Ectodermal cell (in vitro differentiated cells): ENCODE measurements around the gene SZRD1.

Experiments
- H3K27ac ChIP-seq: 2 replicates; pipeline ENCODE4 v1.7.0; 2013; ENCODE audit warnings: mild to moderate bottlenecking, low read depth, low read length; ENCODE audit not compliant: insufficient read depth, poor library complexity, severe bottlenecking
- H3K27me3 ChIP-seq: 2 replicates; pipeline ENCODE4 v1.7.0; 2013; ENCODE audit warnings: mild to moderate bottlenecking, low read length; ENCODE audit not compliant: insufficient read depth, control insufficient read depth, poor library complexity, severe bottlenecking
- H3K36me3 ChIP-seq: one replicate; pipeline ENCODE4 v1.7.0; 2013; ENCODE audit warnings: low read length; ENCODE audit not compliant: control insufficient read depth, insufficient read depth
- H3K4me1 ChIP-seq: one replicate; pipeline ENCODE4 v1.7.0; 2013; ENCODE audit warnings: low read length; ENCODE audit not compliant: control insufficient read depth, insufficient read depth
- H3K4me3 ChIP-seq: 2 replicates; pipeline ENCODE4 v1.7.0; 2013; ENCODE audit warnings: low read depth, low read length, control low read depth; ENCODE audit not compliant: insufficient read depth
- H3K9me3 ChIP-seq: 2 replicates; pipeline ENCODE4 v1.7.0; 2013; ENCODE audit warnings: mild to moderate bottlenecking, low read length, moderate library complexity; ENCODE audit not compliant: control insufficient read depth
- WGBS, 2 experiments: methylation state at CpG; one replicate each; pipeline ENCODE4 v1.1.7; 2013; ENCODE audit warnings: missing lambda C conversion rate in 2 of 2; 5-methylcytosine and 5-hydroxymethylcytosine counted together

The SZRD1 gene

GRCh38 chr1:16367258-16367967, 371 bp downstream of the SZRD1 start:
- peaks cover 7% of the 10 kb centered on the region for H3K4me1 ChIP-seq
- H3K27me3 ChIP-seq, result peaks cover 14% of the 10 kb centered on the region
- H3K9me3 ChIP-seq, result no peaks in the 10 kb centered on the region
- H3K4me3 ChIP-seq, result peak overlapping the region; percentile 97
- H3K36me3 ChIP-seq, result no peaks in the 10 kb centered on the region
- 0% methylated on average over 47 of the region's 47 CpGs for WGBS, 2 experiments
- peak overlapping the region; percentile 88 for H3K27ac ChIP-seq

DNA sequence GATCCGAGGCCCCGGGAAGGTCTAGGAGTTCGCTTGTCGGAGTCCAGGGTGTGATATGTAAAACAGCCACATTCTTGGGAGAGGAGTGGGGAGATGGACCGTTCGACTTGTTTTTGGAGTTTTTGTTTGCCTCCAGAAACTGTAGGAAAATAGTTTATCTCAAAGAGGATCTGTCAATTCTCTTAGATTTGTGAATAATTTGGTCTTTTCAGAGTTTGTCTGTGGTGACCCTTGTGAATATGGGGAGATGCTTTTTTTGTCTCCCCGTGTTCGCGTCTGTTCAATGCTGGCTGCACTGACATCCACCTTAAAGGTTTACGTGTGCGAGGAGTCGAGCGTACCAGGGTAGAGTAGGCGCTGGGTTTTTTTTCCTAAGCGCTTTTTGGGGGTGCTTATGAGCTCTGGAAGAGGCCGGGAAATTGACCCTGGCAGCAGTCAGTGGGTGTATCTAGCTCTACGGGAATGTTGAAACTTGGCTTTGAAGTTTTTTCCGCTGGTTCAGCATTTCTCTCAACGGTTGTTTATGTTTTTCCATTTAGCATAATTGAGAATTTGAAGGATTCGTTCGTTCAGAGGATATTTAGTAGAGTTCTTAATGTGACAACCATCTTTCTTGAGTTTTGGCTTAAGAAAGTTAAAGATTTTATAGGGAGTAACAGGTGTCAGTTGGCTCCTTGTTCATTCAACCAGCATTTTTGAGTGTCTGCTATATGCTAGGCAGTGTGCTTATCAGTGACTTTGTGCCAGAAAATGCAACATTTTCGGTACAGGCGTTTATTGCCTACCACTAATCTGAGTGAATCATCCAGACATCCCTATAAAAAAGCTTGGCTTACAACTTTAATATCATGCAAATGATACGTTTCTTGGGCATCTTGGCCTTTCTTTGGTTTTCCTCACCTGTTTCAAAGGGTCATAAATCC, 1.2 kb downstream of the SZRD1 start:
- H3K4me1 ChIP-seq, result peaks cover 7% of the 10 kb centered on the region
- 15 to 17% methylated on average over 24 of the region's 24 CpGs for WGBS, 2 experiments
- H3K9me3 ChIP-seq, result no peaks in the 10 kb centered on the region
- H3K27me3 ChIP-seq, result peaks cover 14% of the 10 kb centered on the region
- peak overlapping the region; percentile 88 for H3K27ac ChIP-seq
- H3K4me3 ChIP-seq, result peak overlapping the region; percentile 97
- H3K36me3 ChIP-seq, result no peaks in the 10 kb centered on the region

- Histone ChIP-seq H3K4me1 (peaks cover 13% of the 10 kb centered on the region), H3K9me3 (no peaks in the 10 kb centered on the region), H3K4me3 (no peak overlapping the region), H3K27me3 (peaks cover 7% of the 10 kb centered on the region), H3K27ac (no peak overlapping the region), H3K36me3 (no peaks in the 10 kb centered on the region)
- WGBS, 2 experiments, result 94 to 95% methylated on average over 4 of the region's 4 CpGs
Observed at GRCh38 chr1:16369821-16370220, 2.8 kb downstream of the SZRD1 start.

DNA sequence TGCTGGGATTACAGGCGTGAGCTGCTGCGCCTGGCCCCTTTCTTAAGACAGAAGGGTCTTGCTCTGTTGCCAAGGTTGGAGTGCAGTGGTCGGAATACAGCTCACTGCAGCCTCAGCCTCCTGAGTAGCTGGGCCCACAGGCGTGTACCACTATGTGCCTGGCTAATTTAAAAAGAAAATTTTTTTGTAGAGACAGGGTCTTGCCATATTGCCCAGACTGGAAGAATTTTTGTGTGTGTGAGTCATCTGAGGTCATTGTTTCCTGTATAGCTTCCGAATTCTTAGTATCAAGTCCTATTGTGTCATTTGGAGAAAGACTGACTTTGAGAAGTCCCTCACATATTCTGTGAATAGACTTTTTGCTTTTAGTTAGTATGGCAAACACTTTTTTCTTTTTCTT, 4.7 kb downstream of the SZRD1 start:
- 94 to 95% methylated on average over 5 of the region's 5 CpGs for WGBS, 2 experiments
- Histone ChIP-seq H3K27ac (no peak overlapping the region), H3K4me1 (peaks cover 13% of the 10 kb centered on the region), H3K27me3 (no peaks in the 10 kb centered on the region), H3K36me3 (no peaks in the 10 kb centered on the region), H3K9me3 (no peaks in the 10 kb centered on the region), H3K4me3 (no peak overlapping the region)

- H3K36me3 ChIP-seq, result no peaks in the 10 kb centered on the region
- no peak overlapping the region for H3K4me3 ChIP-seq
- H3K27ac ChIP-seq, result no peak overlapping the region
- no peaks in the 10 kb centered on the region for H3K9me3 ChIP-seq
- WGBS, 2 experiments, result 95 to 98% methylated on average over 3 of the region's 3 CpGs
- H3K27me3 ChIP-seq, result no peaks in the 10 kb centered on the region
- H3K4me1 ChIP-seq, result peaks cover 13% of the 10 kb centered on the region
Observed at GRCh38 chr1:16372535-16373285, 5.7 kb downstream of the SZRD1 start.

DNA sequence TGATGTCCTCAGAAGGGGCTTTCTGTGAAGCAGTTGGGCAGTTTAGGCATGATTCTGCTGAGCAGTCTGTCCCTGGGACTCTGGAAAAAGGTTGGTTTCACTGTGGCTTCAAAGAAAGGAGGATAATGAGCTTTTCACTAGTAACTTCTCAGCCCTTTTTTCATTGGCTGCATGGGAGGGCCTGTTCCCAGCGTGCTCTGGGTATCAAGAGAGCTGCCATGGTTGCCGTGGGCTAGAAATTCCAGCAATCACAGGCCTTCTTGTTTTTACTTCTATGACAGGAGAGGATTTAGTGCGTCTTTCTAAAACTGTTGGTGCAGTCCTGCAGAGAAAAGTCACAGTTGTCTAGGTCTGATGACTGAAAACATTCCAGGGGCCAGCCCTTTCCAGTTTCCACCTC, 7.2 kb downstream of the SZRD1 start:
- peak overlapping the region; percentile 30 for H3K27ac ChIP-seq
- H3K9me3 ChIP-seq, result no peaks in the 10 kb centered on the region
- peaks cover 6% of the 10 kb centered on the region for H3K4me1 ChIP-seq
- H3K36me3 ChIP-seq, result no peaks in the 10 kb centered on the region
- no peak overlapping the region for H3K4me3 ChIP-seq
- 81 to 83% methylated on average over 3 of the region's 3 CpGs for WGBS, 2 experiments
- no peaks in the 10 kb centered on the region for H3K27me3 ChIP-seq

DNA sequence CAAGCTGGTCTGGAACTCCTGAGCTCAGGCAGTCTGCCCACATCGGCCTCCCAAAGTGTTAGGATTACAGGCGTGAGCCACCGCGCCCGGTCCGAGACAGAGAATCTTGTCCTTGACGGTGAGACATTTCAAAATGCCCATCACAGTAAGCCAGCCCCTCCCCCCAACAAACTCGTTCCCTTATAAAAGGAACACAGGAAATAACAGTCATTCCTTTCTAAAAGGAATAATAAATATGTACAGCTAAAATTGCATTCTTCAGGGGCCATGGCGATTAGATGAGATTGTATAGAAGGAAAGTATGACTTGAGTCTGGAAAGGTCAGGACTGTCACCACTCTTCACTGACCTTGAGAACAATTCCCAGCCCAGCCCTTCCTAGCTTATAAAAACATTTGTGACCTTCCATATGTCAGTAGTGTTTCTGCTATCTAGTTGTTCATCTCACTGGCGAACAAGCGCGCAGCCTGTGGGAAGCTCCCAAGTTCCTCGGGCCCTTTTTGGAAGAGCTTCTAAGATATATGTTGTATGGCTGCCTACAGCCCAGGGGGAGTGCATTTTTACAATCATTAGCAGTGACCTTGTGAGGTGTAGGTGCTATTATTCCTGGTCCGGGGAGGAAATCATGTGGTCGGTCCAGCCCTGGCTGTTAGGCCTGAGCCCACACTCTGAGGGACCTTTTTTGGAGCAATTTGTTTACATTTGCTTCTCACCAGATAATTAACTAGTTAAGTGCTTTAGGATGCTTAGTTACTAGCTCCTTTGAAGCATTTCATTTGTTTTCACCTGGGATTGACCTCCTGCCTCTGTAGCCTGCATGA, 8.7 kb downstream of the SZRD1 start:
- Histone ChIP-seq H3K27ac (no peak overlapping the region), H3K27me3 (no peaks in the 10 kb centered on the region), H3K4me1 (peaks cover 6% of the 10 kb centered on the region), H3K36me3 (no peaks in the 10 kb centered on the region), H3K4me3 (no peak overlapping the region), H3K9me3 (no peaks in the 10 kb centered on the region)
- WGBS, 2 experiments, result 92 to 93% methylated on average over 14 to 15 of the region's 15 CpGs

GRCh38 chr1:16376971-16377370, 9.9 kb downstream of the SZRD1 start:
- WGBS, 2 experiments, result 85 to 89% methylated on average over 4 of the region's 4 CpGs

DNA sequence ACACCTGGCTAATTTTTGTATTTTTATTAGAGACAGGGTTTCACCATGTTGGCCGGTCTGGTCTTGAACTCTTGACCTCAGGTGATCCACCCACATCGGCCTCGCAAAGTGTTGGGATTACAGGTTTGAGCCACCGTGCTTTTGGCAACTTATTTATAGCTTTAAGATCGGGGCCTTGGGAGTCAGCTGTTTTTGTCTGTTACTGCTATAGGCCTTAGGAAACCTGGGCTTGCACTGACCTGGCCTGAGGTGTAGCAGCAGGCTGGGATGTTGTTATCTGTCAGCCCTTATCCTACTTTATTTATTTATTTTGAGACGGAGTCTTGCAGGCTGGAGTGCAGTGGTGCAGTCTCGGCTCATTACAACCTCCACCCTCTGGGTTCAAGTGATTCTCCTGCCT, 11.4 kb downstream of the SZRD1 start:
- no peaks in the 10 kb centered on the region for H3K36me3 ChIP-seq
- H3K4me1 ChIP-seq, result peaks cover 6% of the 10 kb centered on the region
- H3K9me3 ChIP-seq, result no peaks in the 10 kb centered on the region
- H3K4me3 ChIP-seq, result no peak overlapping the region
- 91 to 93% methylated on average over 7 of the region's 7 CpGs for WGBS, 2 experiments
- no peaks in the 10 kb centered on the region for H3K27me3 ChIP-seq
- no peak overlapping the region for H3K27ac ChIP-seq

More at GRCh38 chr1:16376971-16377370, 9.9 kb downstream of the SZRD1 start:
- H3K4me3 ChIP-seq, result no peak overlapping the region
- H3K36me3 ChIP-seq, result no peaks in the 10 kb centered on the region
- H3K9me3 ChIP-seq, result no peaks in the 10 kb centered on the region
- H3K4me1 ChIP-seq, result peaks cover 6% of the 10 kb centered on the region
- no peaks in the 10 kb centered on the region for H3K27me3 ChIP-seq
- no peak overlapping the region for H3K27ac ChIP-seq
